WI38 (cell line): ENCODE measurements around the gene ACACB.

Source experiments
- H3K4me3 ChIP-seq: 2 replicates; pipeline ENCODE4 v1.5.1; 2011; ENCODE audit warnings: low read depth, mild to moderate bottlenecking, control low read depth, low read length
- CTCF ChIP-seq: IDR thresholded peaks from 2 replicates; pipeline ENCODE4 v1.5.1; 2012; ENCODE audit warnings: low read depth, mild to moderate bottlenecking, control low read depth, low read length

The ACACB gene

GRCh38 chr12:109308534-109309380, 192.4 kb downstream of the ACACB start, which contains the start of gene FOXN4:
TSS of gene FOXN4 (minus strand) at chr12:109309284. CDS start at chr12:109308321, 963 bp downstream.
- TF ChIP-seq CTCF, result no peak
- H3K4me3 ChIP-seq, result no peak within 1 kb of the TSS

DNA sequence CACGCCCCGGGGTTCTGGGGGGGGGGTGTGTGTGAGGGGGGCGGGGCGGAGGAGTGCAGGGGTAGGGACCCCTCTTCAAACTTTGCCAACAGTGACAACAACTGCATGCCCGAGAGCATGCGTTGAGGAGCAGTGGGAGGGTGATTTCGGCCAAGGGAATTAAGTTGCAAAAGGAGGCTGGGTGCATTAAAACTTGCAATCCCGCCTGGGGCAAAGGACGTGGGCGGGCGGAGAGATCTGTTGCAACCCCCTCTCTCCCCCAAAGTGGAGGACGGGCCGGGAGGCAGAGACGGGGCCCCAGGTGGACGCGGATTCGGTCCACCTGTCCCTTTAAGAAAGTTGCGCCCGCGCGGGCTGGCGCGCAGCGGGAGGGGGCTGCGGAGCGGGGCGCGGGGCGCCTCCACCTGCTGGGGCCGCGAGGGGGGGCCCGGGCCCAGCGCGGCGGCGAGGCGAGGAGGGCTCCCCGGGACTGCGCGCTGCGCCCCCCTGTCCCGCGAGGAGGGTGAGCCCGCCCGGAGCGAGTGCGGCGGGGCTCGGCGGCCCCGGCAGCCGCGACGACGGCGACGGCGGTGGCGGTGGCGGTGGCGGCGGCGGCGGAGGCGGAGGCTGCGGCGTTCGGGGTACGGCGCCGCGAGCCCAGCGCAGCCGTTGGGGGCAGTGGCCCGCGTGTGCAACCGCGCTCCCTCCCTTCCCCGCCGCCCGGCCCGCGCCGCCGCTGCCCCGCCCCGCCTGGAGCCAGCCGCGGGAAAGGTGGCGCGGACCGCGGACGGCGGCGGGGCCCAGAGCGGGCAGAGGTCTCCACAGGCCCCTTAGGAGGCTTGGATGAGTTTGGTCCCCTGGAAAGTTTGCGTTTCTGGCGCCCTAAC, 193.2 kb downstream of the ACACB start:
- no peak overlapping the region for H3K4me3 ChIP-seq
- TF ChIP-seq CTCF, result no peak

DNA sequence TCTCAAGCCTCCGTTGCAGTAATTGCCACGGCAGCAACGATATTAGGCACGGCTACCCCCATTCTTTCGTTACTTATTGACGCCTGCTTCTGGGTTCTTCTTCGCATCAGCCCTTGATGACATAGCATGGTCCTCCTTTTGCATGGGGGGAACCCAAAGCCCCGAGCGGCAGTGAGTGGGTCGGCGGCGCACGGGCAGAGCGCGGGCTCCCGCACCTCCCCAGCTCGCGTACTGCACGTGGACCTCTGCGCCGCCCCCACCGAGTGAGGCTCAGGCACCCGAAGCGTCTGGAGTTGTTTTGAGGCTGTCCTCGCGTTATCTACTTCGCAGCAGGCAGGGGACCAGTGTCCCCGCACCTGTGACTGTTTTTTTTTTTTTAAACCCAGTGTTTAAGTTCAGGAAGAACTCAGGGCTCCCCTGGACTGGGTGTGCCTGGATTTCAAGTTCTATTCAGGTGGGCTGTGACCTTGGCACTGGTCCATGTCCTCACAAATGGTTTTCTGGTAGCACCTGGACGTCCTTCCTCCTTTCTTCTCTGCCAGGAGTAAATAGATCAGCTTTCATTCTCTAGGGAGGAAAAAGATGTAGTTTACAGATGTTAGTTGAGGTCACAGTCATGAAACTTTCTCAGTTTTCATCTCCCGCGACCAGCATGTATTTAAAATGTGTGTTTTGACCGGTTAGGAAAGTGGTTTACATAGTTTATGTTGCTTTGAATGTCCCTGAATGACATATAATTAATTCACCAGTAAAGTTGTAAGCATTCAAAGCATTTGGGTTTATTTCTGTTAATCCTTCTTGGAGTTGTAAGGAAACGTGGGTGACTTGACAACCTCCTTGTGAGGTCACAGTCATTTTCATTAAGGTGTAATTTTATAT, 194.1 kb downstream of the ACACB start:
- H3K4me3 ChIP-seq, result no peak overlapping the region

More for the DNA sequence above, 194.1 kb downstream of the ACACB start:
- TF ChIP-seq CTCF, result no peak
